ENCODE results near the gene AKAP17A.
A peak's percentile ranks its signal among the peaks of the same experiment; 100 is the strongest.

AKAP17A gene

DNA sequence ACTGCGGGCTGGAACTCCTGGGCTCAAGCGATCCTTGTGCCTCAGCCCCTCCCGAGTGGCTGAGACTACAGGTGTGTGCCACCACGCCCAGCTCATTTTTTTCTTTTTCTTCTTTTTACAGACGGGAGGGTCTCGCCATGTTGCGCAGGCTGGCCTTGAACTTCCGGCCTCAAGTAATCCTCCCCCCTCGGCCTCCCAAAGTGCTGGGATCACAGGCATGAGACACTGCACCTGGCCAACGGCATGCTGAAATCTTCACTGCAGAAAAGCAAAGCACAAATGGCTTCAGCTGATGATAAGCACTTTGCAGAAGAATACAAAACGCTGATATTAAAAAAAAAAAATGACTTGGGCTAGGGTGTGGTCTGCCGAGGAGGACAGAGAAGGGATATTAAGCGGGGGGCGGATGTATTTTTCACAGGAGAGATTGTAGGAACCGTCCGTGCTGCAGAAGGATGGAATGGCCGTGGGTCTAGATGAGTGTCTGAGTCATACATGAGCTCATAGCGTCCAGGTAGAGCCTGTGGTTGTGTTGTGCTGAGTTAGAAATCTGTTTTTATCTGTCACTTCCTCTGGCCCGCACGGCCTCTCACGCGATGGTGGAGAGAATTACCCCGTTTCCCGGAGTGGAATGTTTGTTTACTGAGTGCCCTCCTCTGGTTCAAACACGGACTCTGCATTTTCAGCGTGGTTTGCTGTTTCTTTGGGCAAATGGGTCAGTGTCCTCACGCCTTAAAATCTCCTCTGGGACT, 8.5 kb upstream of the AKAP17A start:
- no peak for DNase-seq

DNA sequence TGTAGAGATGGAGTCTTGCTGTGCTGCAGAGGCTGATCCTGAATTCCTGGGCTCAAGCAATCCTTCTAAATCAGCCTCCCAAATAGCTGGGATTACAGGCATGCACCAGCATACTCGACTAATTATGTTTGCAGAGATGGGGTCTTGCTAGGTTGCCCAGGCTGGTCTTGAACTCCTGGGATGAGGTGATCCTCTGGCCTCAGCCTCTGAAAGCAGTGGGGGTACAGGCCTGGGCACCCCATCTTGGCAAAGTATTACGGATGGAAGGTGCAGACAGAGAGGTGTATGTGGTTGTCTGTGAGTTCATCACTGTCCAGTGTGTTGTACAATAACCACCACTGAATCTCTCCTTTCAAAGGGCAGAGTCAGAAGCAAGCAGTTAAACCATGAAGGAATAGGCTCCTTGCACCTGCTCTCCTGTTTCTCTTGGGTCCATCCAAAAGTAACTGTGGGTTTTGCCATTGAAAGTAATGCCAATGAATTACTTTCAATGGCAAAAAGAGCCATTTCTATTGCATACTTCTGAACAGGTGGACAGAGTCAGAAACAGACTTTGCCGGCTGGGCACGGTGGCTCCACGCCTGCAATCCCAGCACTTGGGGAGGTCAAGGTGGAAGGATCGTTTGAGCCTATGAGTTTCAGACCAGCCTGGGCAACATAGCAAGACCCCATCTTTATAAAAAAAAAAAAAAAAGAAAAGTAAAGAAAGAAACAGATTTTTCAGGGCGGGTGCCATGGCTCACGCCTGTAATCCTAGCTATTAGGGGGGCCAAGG, 7.0 kb upstream of the AKAP17A start:
- DNase-seq, result no peak

DNA sequence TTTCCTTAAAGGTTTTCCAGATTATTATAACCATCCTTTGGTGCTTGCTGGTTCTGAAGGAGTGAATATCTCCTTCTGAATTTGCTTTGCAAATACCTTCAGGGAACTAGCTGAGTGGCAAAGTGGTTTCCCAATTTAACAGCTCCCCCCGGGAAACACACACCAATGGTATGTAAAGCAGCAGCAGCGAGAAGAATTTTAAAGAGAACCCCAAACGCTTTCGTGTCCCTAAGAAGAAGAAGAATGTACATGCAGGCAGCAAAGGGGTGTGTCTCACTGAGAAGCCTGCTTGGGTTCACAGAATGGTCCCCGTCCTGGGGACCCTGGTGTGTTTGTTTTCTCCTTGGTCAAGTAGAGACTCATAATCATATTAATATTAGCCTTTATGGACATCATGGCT, 4.2 kb upstream of the AKAP17A start:
- DNase-seq, result no peak

DNA sequence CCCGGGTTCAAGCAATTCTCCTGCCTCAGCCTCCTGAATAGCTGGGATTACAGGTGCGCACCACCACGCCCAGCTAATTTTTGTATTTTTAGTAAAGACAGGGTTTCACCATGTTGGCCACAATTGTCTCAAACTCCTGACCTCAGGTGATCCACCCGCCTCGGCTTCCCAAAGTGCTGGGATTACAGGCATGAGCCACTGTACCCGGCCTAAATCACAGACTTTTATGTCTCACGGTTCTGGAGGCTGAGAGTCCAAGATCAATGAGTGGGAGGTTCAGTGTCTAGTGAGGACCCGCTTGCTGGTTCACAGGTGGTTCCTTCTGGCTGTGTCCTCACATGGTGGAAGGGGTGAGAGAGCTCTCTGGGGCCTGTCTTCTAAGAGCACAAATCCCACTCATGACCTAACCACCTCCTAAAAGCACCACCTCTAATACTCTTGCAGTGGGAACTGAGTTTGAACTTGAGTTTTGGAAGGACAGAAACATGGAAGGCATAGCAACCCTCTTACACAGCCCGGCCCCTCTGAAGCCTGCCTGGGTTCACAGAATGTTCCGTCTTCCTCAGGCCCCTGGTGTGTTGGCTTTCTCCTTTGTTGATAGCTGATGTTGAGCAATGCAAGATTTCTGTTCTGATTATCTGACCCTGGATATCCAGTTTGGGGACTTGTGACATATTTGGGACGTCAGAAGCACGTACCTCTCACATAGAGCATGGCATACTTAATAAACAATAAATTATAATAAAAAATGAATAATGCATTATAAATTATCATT, 1.9 kb upstream of the AKAP17A start:
- DNase-seq, result no peak

DNA sequence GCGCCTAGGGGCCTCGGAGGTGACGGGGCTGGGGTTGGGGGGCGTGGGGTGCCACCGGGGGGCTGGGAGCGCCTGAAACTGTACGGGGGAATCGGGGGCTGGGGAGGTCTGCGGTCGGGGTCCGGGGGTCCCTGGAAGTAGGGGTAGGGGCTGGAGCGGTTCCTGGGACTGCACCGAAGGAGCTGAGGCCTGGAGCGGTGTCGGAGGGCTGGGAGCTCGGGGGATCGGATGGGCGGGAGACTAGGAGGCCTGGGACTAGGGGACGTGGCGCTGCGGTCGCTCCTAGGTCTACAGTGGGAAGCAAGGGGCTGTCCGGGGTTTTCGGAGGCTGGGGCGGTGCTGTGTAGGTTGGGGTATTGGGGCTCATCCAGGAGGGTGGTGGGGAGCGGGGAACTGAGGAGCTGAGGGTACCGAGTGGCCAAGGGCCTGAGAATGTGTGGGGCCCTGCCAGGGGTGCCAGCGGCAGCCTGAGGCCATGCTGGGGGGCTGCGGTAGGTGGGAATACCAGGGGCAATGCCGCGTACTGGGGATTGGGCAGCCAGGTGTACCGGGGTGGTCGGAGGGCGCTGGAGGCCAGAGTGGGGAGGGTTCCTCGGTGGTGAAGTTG, 562 bp downstream of the AKAP17A start:
- DNase-seq, result no peak

DNA sequence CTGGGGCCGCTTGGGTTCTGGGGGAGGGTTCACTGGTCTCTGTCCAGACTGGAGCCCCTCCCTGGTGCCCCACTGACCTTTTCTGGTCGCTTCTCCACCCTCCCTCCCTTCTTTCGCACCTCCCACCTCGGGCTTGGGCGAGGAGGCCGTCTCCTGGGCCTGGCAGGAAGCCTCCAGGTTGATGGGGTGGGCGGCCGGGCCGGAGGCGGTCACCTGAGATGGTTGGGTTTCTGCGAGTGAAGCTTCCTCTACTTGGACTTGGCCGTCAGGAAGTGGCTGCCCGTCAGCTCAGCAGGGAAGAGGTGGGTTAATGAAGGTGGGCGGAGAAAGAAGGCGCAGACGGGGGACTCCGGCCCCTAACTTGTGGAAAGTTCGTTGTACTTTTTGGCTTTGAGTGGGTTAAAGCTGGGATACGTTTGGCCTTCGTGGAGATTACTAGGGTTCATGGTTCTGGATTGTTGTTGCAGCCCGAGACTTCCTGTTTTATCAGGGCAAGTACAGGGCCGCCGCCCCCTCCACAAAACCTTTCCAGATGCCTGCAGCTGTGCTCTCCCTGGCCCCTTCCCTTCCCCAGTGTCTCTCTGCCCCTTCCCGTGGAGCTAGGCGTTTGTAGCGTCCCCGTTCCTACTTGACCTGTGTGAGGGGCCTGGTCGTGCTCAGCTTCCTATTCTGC, 1.2 kb downstream of the AKAP17A start:
- peak; percentile 5 for DNase-seq

DNA sequence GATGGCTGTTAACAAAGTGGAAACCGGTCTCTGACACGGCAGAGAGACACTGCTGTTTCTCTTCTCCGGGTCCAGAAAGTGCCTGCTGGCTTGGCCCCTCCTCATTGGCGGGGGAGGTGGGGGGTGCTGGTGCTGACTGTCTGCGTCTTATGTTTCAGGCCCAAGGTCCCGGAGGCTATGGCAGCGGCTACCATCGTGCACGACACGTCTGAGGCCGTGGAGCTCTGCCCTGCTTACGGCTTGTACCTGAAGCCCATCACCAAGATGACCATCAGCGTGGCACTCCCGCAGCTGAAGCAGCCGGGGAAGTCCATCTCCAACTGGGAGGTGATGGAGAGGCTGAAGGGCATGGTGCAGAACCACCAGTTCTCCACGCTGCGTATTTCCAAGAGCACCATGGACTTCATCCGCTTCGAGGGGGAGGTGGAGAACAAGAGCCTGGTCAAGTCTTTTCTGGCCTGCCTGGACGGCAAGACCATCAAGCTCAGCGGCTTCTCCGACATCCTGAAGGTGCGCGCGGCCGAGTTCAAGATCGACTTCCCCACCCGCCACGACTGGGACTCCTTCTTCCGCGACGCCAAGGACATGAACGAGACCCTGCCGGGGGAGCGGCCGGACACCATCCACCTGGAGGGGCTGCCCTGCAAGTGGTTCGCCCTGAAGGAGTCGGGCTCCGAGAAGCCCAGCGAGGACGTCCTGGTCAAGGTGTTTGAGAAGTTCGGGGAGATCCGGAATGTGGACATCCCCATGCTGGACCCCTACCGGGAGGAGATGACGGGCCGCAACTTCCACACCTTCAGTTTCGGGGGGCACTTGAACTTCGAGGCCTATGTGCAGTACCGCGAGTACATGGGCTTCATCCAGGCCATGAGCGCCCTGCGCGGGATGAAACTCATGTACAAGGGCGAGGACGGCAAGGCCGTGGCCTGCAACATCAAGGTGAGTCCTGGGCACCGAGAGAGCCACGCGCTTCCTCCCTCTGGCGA, 2.2 kb downstream of the AKAP17A start:
- no peak for DNase-seq

DNA sequence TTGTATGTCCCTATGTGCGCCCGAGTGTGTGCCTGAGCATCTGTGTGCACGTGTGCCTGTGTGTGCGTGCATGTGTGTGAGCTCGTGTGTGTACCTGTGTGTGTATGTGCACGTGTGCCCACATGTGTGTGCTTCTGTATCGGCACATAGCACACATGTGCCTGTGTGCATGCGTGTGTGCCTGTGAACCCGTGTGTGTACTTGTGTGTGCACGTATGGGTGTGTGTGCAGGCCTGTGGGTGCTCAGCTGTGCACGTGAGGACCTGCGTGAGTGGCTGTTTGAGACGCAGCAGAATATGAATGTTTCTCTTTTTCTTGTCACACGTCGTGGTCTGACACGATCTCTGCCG, 4.3 kb downstream of the AKAP17A start:
- DNase-seq, result no peak

DNA sequence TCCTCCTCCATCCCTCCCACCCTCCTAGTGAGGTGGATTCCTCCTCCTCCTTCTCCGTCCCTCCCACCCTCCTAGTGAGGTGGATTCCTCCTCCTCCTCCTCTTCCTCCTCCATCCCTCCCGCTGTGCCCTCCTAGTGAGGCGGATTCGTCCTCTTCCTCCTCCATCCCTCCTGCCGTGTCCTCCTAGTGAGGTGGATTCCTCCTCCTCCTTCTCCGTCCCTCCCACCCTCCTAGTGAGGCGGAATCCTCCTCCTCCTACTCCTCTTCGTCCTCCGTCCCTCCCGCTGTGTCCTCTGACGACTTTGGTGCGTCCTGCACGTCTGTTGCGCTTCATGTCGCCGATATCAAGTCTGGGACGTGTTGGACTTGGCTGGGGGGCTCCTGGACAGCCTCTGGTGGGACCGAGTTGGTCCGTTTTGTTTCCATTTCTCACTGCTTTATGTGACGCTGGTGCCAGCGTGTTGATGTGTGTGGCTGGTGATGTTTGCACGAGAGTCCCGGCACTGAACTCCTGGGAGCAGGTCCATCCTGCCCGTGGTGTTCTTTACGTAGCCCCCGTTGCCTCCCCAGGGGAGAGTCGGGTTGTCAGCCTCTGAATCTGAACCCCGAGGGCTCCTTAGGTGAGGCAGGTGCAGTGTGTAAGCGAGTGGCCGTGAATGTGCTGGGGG, 5.4 kb downstream of the AKAP17A start:
- no peak for DNase-seq

DNA sequence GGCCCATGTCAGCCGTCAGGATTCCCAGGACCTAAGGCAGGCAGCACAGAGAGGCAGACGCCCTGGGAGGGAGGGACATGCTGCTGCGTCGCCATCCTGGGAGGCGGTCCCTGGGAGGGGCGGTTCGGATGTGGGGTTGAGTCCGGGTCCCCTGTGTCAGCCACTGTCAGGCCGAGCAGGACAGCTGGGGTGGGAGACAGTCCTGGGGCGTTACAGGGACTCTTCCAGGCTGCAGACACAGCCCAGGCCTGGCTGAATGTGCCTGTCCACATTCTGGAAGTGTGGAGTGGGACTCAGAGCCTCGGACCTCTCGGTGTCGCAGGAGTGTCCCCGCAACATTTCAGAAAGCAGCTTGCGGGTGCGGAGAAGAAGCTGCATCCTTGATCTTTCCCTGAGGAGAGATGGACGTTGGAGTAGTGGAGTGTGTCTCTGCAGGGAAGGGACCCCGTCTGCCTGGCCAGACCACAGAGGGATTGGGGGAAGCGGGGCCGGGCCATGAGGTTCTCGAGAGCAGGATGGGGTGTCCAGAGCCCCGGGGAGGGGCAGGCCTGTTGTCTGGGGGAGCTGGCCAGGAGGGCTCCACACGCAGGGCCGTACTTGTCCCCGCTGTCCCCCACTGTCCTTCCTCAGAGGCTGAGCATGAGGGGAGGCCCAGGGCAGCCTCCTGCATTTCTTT, 6.1 kb downstream of the AKAP17A start:
- DNase-seq, result no peak

DNA sequence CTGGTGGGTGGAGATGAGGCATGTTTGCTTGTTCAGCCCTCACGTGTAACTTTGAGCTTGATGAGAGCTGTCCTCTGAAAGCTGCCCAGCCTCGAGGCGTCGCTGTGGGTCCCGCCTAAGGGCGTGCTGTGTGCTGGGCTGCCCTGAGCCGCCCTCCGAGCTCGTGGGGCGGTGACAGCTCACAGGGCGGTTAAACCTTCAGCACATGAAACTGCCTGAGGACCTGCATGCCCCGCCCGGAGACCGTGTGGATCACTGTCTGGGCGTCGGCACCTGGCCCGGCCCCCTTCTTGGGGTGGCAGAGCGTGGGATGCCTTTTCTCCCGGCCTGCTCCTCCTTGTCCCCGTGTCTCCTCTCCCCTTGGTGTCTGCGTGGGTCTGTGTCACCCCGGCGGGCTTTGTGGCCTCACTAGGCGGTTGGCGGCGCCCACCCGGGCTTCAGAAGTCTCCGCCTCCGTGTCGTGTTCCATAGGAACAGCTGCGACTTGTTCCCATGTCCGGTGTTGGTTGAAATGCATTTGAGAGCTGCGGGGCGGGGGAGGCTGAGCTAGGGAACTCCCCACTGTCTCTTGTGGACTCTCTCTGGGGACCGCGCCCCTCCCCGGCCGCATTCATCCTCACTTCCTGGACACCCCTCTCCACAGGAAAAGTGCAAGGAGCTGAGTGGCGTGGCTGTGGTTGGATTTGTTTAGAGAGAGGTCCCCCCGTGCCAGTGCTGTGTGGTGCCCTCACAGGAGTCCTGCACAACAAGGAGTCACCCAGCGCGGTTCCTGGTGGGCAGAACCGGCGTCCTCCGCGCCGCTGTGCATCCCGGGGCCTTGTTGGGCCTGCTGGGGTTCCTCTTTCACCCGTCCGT, 6.8 kb downstream of the AKAP17A start:
- no peak for DNase-seq

DNA sequence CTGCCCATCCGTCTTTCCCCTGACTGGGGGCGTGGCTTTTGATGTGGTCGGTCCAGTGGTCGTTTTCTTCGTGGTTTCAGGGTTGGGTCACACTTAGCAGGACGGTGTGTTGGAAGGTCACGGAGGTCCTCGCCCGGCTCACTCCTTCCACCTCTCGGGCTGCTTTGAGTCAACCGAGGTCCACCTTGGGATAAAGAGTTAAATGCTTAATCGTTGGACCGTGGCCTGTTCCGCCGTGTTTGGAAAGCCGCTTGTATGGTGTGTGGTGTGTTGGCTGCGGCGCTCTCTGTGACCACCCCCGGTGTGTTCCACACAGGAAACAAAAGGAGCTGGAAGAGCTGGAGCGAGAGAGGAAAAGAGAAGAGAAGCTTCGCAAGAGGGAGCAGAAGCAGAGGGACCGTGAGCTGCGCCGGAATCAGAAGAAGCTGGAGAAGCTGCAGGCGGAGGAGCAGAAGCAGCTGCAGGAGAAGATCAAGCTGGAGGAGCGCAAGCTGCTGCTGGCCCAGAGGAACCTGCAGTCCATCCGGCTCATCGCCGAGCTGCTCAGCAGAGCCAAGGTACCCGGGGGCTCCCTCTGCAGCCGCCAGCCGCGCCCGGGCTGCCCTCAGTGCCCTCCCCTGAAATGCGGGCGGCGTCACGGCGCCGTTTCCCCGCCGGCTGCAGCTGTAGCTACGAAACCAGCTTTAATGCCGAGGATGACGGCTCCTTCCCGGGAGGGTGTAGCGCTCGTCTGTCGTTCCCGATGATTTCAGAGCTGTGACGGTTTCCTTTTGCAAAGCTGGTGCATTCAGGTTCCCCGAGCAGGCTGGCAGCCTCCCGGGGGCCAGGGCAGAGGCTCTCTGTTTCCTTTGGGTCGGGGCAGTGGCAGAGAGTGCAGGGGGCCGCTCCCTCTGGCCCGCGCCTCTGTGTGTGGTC, 7.7 kb downstream of the AKAP17A start:
- no peak for DNase-seq

DNA sequence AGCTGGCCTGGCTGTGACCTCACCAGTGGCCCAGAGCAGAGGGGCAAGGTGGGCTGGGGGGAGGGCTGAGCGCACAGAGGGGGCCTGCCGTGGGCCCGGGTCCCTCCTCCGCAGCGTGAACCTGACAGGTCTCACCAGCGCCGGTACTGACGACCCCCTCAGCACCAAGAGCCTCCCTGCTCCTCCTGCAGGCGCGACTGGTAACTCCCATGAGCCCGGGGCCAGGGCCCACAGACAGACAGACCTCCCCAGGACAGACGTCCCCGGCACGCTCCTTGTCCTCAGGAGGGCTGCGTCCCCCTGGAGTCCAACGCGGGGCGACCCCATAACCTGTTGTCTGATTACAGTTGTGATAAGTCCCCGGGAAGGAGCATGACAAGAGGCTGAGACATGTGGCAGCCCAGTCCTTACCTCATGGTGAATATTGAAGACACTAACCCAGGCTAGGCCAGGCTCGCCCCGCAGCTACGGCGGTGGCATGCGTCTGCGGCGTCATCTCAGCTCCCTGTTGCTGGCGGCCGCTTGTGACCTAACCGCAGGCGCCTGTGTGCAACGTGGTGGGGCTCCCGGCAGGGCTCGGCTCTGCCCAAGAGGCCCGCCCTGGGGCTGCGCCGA, 8.5 kb downstream of the AKAP17A start:
- no peak for DNase-seq

DNA sequence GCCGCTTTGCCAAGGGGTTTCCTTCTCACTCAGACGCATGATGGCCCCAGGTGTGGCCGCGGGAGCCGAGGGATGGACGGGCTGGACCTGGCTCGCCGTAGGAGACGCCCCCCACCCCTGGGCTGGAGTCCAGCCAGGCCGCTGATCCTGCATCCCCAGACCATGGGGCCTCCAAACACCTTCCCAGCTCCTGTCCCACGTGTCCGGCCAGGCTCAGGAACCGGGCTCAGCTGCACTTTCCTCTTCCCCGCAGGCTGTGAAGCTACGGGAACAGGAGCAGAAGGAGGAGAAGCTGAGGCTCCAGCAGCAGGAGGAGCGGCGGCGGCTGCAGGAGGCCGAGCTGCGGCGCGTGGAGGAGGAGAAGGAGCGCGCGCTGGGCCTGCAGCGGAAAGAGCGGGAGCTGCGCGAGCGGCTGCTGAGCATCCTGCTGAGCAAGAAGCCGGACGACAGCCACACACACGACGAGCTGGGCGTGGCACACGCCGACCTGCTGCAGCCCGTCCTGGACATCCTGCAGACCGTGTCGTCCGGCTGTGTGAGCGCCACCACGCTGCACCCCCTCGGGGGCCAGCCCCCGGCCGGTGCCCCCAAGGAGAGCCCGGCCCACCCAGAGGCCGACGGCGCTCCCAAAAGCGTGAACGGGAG, 9.1 kb downstream of the AKAP17A start:
- no peak for DNase-seq

DNA sequence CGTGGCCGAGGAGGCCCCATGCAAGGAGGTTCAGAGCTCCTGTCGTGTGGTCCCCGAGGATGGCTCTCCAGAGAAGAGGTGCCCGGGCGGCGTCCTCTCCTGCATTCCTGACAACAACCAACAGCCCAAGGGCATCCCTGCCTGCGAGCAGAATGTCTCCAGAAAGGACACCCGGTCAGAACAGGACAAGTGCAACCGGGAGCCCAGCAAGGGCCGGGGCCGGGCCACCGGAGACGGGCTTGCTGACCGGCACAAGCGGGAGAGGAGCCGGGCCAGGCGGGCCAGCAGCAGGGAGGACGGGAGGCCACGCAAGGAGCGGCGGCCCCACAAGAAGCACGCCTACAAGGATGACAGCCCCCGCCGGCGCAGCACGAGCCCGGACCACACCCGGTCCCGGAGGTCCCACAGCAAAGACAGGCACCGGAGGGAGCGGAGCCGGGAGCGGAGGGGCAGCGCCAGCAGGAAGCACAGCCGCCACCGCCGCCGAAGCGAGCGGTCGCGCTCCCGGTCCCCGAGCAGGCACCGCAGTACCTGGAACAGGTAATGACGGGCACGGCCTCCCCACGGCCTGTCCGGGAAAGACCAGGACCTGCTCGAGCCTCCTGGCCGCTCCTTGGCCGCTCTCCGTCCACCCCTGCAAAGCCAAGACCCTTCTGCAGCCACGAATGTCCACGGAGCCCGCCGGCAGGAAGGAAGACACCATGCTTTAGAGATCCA, 9.8 kb downstream of the AKAP17A start:
- no peak for DNase-seq

DNA sequence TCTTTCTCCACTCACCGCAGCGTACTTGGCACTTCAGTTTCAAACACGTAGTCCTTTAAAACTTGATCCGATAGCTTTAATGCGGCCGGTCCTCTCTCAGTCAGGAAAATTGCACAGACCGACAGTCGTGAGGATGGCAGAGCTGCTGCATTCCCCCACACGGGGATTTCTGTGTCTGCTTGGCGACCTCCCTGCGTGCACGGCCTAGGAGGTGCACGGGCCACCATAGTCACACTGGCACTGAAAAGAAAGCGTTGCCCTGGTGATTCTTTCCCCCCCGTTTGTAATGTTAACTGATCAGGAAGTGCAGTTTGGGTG, 10.3 kb downstream of the AKAP17A start:
- DNase-seq, result no peak

DNA sequence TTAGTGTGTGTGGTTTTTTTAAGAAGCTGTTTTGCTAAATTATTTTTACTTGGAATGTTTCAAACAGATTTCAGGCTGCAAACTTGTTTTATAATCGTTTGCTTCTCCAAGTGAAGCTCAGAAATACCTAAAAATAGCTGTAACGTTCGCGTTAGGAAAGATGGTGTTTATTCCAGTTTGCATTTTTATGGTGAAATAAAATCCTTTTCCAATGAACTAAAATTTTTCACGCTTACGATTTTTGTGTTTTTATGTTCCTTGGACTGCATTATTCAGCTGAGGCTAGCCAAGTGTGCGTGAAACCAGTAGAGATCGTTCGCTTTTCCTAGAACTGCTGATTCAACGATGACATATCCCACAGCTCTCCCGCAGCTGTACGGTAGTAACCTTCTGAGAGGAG, 10.9 kb downstream of the AKAP17A start:
- DNase-seq, result no peak
